Measurements from ENCODE around the gene TRAF3IP1.
"Not testable (repeated sequence)": the region's sequence is repeated elsewhere in the genome, so short reads cannot be mapped to it uniquely, and the experiment has no call there.

TRAF3IP1 gene, protein sequence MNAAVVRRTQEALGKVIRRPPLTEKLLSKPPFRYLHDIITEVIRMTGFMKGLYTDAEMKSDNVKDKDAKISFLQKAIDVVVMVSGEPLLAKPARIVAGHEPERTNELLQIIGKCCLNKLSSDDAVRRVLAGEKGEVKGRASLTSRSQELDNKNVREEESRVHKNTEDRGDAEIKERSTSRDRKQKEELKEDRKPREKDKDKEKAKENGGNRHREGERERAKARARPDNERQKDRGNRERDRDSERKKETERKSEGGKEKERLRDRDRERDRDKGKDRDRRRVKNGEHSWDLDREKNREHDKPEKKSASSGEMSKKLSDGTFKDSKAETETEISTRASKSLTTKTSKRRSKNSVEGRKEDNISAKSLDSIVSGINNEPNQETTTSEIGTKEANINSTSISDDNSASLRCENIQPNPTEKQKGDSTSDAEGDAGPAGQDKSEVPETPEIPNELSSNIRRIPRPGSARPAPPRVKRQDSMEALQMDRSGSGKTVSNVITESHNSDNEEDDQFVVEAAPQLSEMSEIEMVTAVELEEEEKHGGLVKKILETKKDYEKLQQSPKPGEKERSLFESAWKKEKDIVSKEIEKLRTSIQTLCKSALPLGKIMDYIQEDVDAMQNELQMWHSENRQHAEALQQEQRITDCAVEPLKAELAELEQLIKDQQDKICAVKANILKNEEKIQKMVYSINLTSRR

GRCh38 chr2:238320246-238320647, at the start of gene TRAF3IP1:
TSS of gene TRAF3IP1 (plus strand) at chr2:238320518. CDS start at chr2:238320663, 145 bp downstream.
- peak; percentile 16 for DNase-seq (ENCODE audit: low read depth, low spot score)
- no peaks in the 10 kb centered on the region for H3K9me3 ChIP-seq (ENCODE audit: low read depth, low read length)
- TF ChIP-seq EZH2 (IDR thresholded peaks at IDR 0.05) (no peak), POLR2AphosphoS5 (IDR thresholded peaks at IDR 0.05; ENCODE audit: borderline replicate concordance, low read depth, low read length) (no peak), FOXP2 (optimal IDR thresholded peaks at IDR 0.05; ENCODE audit: control extremely low read depth, extremely low read length, insufficient read depth) (no peak)
- H3K27ac ChIP-seq: no peak within 1 kb of the TSS
- peak within 1 kb of the TSS; percentile 81 for H3K4me3 ChIP-seq
- H3K36me3 ChIP-seq (ENCODE audit: insufficient read depth, low read length): no peaks in the 10 kb centered on the region
- H3K9ac ChIP-seq (ENCODE audit: insufficient read length): peak within 1 kb of the TSS; percentile 74

GRCh38 chr2:238270606-238271005, 49.7 kb upstream of the TRAF3IP1 start:
- TF ChIP-seq FOXP2 (optimal IDR thresholded peaks at IDR 0.05; ENCODE audit: control extremely low read depth, extremely low read length, insufficient read depth) (no peak), EZH2 (IDR thresholded peaks at IDR 0.05) (no peak), POLR2AphosphoS5 (IDR thresholded peaks at IDR 0.05; ENCODE audit: borderline replicate concordance, low read depth, low read length) (no peak)
- no peak for DNase-seq (ENCODE audit: low read depth, low spot score)
- H3K36me3 ChIP-seq (ENCODE audit: insufficient read depth, low read length): peaks cover 21% of the 10 kb centered on the region; the same call in 1 of the 2 replicates
- no peaks in the 10 kb centered on the region for H3K9me3 ChIP-seq (ENCODE audit: low read depth, low read length)
- H3K9ac ChIP-seq (ENCODE audit: insufficient read length): no peak overlapping the region
- H3K4me3 ChIP-seq: no peak overlapping the region
- H3K27ac ChIP-seq: no peak overlapping the region

DNA sequence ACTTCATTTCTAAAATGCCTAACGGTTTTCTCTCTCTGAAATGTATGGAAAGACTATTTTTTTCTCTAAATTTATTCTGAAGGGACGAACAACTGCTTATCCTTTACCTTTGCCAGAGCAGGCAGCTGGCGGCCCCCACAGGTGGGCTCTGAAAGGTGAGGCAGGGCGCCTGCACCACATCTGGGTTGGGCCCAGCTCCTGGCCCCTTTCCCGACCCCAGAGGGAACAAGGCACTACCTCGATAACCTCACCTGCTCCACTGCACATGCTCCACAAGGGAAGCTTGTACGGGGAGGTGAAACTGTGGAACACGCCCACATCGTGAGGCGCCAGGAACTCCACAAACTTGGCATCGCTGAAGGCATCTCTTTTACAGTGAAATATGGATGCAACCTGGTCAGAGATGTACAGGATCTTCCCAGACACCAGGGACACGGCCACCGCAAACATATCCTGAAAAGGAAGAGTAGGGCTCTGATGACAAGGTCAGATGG, 49.2 kb upstream of the TRAF3IP1 start:
- DNase-seq (ENCODE audit: low read depth, low spot score): no peak
- H3K4me3 ChIP-seq: no peak overlapping the region
- H3K36me3 ChIP-seq (ENCODE audit: insufficient read depth, low read length): peaks cover 23% of the 10 kb centered on the region; the same call in 1 of the 2 replicates
- no peak overlapping the region for H3K27ac ChIP-seq
- no peak overlapping the region for H3K9ac ChIP-seq (ENCODE audit: insufficient read length)
- no peaks in the 10 kb centered on the region for H3K9me3 ChIP-seq (ENCODE audit: low read depth, low read length)
- no peak for TF ChIP-seq EZH2 (IDR thresholded peaks at IDR 0.05)
- TF ChIP-seq POLR2AphosphoS5 (IDR thresholded peaks at IDR 0.05; ENCODE audit: borderline replicate concordance, low read depth, low read length): no peak
- no peak for TF ChIP-seq FOXP2 (optimal IDR thresholded peaks at IDR 0.05; ENCODE audit: control extremely low read depth, extremely low read length, insufficient read depth)

GRCh38 chr2:238271686-238272085, 48.6 kb upstream of the TRAF3IP1 start:
- H3K36me3 ChIP-seq (ENCODE audit: insufficient read depth, low read length): peaks cover 29% of the 10 kb centered on the region; the same call in 1 of the 2 replicates

GRCh38 chr2:238272156-238272555, 48.2 kb upstream of the TRAF3IP1 start:
- Histone ChIP-seq H3K36me3 (ENCODE audit: insufficient read depth, low read length) (peaks cover 29% of the 10 kb centered on the region; the same call in 1 of the 2 replicates), H3K27ac (no peak overlapping the region), H3K9ac (ENCODE audit: insufficient read length) (no peak overlapping the region), H3K4me3 (no peak overlapping the region), H3K9me3 (ENCODE audit: low read depth, low read length) (no peaks in the 10 kb centered on the region)
- no peak for DNase-seq (ENCODE audit: low read depth, low spot score)
- TF ChIP-seq EZH2 (IDR thresholded peaks at IDR 0.05): no peak
- TF ChIP-seq FOXP2 (optimal IDR thresholded peaks at IDR 0.05; ENCODE audit: control extremely low read depth, extremely low read length, insufficient read depth): no peak
- TF ChIP-seq POLR2AphosphoS5 (IDR thresholded peaks at IDR 0.05; ENCODE audit: borderline replicate concordance, low read depth, low read length): no peak

More at GRCh38 chr2:238271686-238272085, 48.6 kb upstream of the TRAF3IP1 start:
- H3K9ac ChIP-seq (ENCODE audit: insufficient read length); H3K4me3 ChIP-seq; H3K27ac ChIP-seq; H3K9me3 ChIP-seq (ENCODE audit: low read depth, low read length); DNase-seq (ENCODE audit: low read depth, low spot score): not testable (repeated sequence)

GRCh38 chr2:238273433-238273832, 46.9 kb upstream of the TRAF3IP1 start:
- H3K36me3 ChIP-seq (ENCODE audit: insufficient read depth, low read length): peaks cover 29% of the 10 kb centered on the region; the same call in 1 of the 2 replicates
- not testable (repeated sequence) for H3K9ac ChIP-seq (ENCODE audit: insufficient read length); H3K9me3 ChIP-seq (ENCODE audit: low read depth, low read length); H3K27ac ChIP-seq; DNase-seq (ENCODE audit: low read depth, low spot score); H3K4me3 ChIP-seq

DNA sequence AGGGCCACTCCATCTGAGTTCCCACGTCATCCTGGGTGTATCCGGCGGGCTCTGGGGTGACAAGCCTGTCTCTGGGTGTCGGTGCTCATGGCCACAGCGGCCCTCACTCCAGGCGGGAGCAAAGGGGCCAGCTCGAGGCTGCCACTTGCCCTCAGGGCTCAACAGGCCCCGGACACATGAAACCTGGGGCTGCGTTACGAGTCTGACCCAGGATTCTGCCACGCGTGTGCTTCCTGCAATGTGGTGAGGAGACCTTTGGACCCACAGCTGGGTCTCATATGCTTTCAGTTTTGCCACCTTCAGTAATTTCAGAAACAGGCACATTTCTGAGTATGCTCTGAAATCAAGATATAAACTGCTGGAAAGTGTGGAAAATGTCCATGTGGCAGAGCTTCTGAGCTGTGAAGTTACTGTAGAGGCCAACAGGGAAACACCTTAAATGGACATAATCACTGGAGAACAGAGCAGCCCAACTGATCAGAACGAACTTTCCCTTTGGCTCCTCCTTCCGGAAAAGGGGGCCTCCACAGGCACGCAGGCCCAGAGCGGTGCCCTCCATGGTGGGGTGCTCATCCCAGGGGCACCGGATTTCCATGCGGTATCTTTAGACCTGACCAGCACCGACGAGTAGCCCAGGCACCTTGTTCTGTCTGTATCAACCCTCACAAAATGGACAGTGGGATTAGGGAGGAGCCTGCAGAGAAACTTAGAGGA, 46.0 kb upstream of the TRAF3IP1 start:
- DNase-seq (ENCODE audit: low read depth, low spot score): no peak
- TF ChIP-seq FOXP2 (optimal IDR thresholded peaks at IDR 0.05; ENCODE audit: control extremely low read depth, extremely low read length, insufficient read depth) (no peak), EZH2 (IDR thresholded peaks at IDR 0.05) (no peak), POLR2AphosphoS5 (IDR thresholded peaks at IDR 0.05; ENCODE audit: borderline replicate concordance, low read depth, low read length) (no peak)
- Histone ChIP-seq H3K4me3 (no peak overlapping the region), H3K9ac (ENCODE audit: insufficient read length) (no peak overlapping the region), H3K27ac (no peak overlapping the region), H3K36me3 (ENCODE audit: insufficient read depth, low read length) (peaks cover 29% of the 10 kb centered on the region; the same call in 1 of the 2 replicates), H3K9me3 (ENCODE audit: low read depth, low read length) (no peaks in the 10 kb centered on the region)

- DNase-seq (ENCODE audit: low read depth, low spot score): no peak
- peaks cover 27% of the 10 kb centered on the region; the same call in 1 of the 2 replicates for H3K36me3 ChIP-seq (ENCODE audit: insufficient read depth, low read length)
- no peak overlapping the region for H3K27ac ChIP-seq
- no peak overlapping the region for H3K9ac ChIP-seq (ENCODE audit: insufficient read length)
- no peaks in the 10 kb centered on the region for H3K9me3 ChIP-seq (ENCODE audit: low read depth, low read length)
- no peak overlapping the region for H3K4me3 ChIP-seq
- no peak for TF ChIP-seq POLR2AphosphoS5 (IDR thresholded peaks at IDR 0.05; ENCODE audit: borderline replicate concordance, low read depth, low read length)
- TF ChIP-seq FOXP2 (optimal IDR thresholded peaks at IDR 0.05; ENCODE audit: control extremely low read depth, extremely low read length, insufficient read depth): no peak
- no peak for TF ChIP-seq EZH2 (IDR thresholded peaks at IDR 0.05)
Measured at GRCh38 chr2:238277695-238278094, 42.6 kb upstream of the TRAF3IP1 start.
